ENCODE results near the gene EFTUD2.
A peak's percentile ranks its signal among the peaks of the same experiment; 100 is the strongest.
"Not testable (repeated sequence)": the region's sequence is repeated elsewhere in the genome, so short reads cannot be mapped to it uniquely, and the experiment has no call there.

The EFTUD2 gene

GRCh38 chr17:44846206-44846605 lies 53.0 kb downstream of the EFTUD2 start:
- no peak for DNase-seq

DNA sequence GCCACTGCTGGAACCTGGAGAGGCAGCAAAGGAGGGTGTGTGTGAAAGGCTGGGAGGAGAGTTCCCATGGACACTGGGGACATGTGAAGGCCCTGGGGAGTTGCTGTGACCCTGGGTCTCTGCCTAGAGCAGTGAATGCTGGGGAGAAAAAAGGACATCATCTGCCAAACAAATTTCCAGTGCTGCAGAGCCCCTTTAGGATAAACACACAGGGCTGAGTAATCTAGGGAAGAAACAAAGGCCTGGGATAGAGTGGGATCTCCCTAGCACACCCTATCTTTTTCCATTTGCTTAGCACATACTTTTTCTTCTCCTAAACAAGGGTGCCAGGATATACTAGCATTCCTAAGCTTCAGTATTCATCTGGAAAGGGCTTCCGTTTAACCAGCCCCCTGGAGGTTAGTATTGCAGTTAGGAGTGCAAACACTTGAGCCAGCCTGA lies 54.8 kb downstream of the EFTUD2 start:
- no peak for DNase-seq

DNA sequence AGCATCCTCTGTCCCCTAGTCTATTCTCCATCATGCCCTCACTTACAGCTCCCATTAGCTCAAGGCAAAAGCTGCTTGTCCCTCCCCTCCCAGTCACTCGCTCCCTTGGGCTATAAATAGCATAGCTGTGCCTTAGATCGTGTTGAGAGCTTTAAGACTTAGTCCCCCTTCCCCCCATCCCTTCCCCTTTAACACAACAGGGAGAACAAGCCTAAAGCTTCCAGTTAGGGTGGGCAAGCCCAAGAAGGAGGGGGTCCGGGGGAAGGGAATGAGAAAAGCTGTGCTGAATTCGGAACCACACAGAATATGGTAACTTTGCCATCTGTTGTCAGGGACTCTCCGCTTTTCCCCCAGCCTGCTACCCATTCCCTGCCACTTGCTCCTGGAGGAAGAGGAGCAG lies 56.5 kb downstream of the EFTUD2 start:
- DNase-seq: no peak

DNA sequence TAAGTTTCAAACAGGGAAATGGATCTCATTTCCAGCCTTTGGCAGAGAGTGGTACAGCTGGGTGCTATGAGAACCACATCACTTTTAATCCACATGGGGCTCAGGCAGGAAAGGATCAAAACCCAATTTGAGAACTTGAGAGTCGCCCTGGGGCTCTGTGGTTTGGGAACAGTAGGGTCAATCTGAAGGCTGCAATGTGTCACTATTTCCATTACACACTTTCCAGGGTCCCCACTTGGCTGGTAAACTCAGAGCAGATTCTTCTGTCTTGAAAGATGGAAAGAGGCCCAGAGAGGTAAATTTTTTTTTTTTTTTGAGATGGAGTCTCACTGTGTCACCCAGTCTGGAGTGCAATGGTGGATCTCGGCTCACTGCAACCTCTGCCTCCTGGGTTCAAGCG lies 58.3 kb downstream of the EFTUD2 start:
- DNase-seq: no peak

GRCh38 chr17:44840274-44840673 lies 59.0 kb downstream of the EFTUD2 start:
- DNase-seq: no peak

- no peak for DNase-seq
Measured at GRCh38 chr17:44837196-44837595, 62.0 kb downstream of the EFTUD2 start.

GRCh38 chr17:44832805-44833204 lies 66.4 kb downstream of the EFTUD2 start:
- DNase-seq: no peak

DNA sequence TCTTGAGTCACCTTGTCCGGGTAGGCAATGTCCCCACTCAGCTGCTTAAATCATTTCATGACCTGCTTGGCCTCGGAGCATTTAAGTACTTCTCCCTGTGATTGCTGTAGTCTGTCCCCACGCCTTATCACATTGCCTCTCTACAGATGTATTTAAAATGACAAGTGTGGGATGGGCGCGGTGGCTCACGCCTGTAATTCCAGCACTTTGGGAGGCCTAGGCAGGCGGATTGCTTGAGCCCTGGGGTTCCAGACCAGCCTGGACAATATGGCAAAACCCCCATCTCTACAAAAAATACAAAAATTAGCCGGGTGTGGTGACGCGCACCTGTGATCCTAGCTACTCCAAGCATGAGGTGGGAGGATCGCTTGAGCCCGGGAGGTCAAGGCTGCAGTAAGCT lies 67.9 kb downstream of the EFTUD2 start:
- peak; percentile 31 for DNase-seq

- DNase-seq: no peak
Measured at GRCh38 chr17:44830359-44831288, 68.6 kb downstream of the EFTUD2 start.

- peak; percentile 66 for DNase-seq
Measured at GRCh38 chr17:44829523-44830358, 69.5 kb downstream of the EFTUD2 start, which contains the start of gene GJC1. Gene GJC1 (minus strand): TSS chr17:44830287. CDS start chr17:44805817, 24,470 bp downstream.

DNA sequence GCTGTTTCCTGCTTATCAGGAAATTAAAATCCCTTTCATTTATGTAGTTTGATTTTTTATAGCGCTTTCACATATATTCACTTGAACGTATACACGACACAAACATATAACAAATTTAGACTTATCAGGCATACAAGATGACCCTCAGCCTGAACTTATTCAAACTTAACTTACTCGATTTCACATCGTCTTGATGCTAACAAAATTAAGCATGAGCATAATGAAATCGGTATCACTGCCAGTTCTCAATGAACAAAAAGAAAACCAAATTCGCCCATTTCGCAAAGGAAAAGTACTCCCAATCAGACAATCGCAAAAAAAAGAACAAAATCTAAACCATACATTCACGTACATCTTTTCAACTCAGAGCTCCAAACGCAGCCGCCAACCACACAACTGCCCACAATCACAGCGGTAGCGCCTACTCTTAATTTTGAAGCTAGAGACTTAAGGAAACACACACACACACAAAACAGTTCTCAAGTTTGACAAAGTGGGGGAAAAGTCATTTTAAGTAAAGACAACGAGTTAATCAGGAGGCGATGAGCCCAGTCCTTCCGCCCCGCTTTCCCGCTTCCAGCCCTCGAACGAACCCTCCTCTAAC lies 70.2 kb downstream of the EFTUD2 start:
- DNase-seq: peak; percentile 58

- no peak for DNase-seq
Measured at GRCh38 chr17:44827863-44828262, 71.4 kb downstream of the EFTUD2 start.

- no peak for DNase-seq
Measured at GRCh38 chr17:44826123-44826790, 73.0 kb downstream of the EFTUD2 start.

- not testable (repeated sequence) for DNase-seq
Measured at GRCh38 chr17:44825236-44825635, 74.0 kb downstream of the EFTUD2 start.

DNA sequence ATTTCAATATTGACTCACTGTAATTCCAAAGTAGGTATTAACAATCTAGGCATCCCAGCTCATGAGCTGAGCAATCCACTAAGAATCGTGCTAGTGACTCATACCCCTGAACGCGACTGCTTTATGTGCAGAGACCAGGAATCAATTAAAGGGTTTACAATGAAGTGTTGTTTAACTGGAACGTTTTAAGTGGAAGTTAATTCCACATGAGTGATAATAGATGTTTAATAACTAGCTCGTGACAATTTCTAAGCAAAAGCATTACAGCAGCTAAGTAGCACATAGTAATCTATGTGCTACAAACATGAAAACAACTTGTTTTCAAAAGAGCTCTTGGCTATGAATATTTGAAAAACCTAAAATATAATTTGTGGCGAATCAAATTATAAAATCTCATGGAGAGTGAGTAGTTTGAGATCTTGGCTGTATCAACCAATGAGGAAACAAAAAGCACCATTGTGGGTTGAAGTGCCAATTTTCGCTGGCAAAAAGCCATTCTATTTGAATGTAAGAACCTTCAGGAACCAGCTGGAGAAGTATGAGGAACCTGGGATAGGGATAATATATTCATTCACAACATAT lies 78.5 kb downstream of the EFTUD2 start:
- DNase-seq: no peak

- not testable (repeated sequence) for DNase-seq
Measured at GRCh38 chr17:44818508-44818907, 80.7 kb downstream of the EFTUD2 start.

- no peak for DNase-seq
Measured at GRCh38 chr17:44812263-44812662, 87.0 kb downstream of the EFTUD2 start.

DNA sequence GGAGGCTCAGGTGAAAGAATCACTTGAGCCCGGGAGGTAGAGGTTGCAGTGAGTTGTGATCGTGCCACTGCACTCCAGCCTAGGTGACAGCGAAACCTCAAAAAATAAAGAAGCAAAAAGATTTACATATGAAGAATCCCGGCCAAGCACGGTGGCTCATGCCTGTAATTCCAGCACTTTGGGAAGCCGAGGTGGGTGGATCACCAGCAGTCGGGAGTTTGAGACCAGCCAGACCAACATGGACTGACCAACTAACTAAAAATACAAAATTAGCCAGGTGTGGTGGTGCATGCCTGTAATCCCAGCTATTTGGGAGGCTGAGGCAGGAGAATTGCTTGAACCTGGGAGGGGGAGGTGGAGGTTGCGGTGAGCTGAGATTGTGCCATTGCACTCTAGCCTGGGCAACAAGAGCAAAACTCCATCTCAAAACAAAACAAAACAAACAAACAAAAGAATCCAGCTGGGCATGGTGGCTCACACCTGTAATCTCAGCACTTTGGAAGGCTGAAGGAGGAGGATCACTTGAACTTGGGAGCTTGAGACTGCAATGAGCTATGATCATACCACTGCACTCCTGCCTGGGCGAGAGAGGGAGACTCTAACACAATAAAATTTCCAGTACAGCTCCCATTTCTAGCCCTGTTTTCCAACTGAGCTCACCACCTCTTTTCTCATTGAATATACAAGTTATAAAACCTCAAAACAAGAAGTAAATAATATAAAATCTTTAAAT lies 90.4 kb downstream of the EFTUD2 start:
- DNase-seq: not testable (repeated sequence)

DNA sequence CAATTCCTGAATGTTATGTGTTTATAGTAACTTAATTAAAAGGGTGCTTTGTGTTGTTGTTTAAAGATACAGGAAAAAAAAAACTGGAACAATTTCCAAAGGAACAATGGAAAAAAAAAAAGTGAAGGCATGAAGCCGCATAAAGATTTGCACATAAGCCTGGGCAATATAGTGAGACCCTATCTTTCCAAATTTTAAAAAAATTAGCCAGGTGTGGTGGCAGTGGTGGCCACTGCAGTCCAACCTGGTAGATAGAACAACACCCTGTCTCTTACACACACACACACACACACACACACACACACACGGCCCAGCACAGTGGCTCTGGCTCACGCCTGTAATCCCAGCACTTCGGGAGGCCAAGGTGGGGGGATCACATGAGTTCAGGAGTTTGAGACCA lies 91.1 kb downstream of the EFTUD2 start:
- no peak for DNase-seq

GRCh38 chr17:44807817-44808155 lies 91.5 kb downstream of the EFTUD2 start:
- no peak for DNase-seq

- DNase-seq: no peak
Measured at GRCh38 chr17:44807093-44807816, 92.0 kb downstream of the EFTUD2 start.
